GM23248 (cell line): ENCODE results near the gene QSOX2. TPM values are rescaled to one million over a fixed set of nuclear protein-coding genes. Genes with fewer than 3 reads are reported as not detected.

Source experiments
- DNase-seq: peaks from one replicate; pipeline ENCODE4 v3.0.0-alpha.2; 2015
- H2AFZ ChIP-seq: fragments of 200-600 bp; sonication (generic); 2 replicates; pipeline ENCODE4 v1.6.1; 2016; ENCODE audit warnings: antibody characterized with exemption
- H3F3A ChIP-seq: fragments of 200-600 bp; sonication (generic); 2 replicates; pipeline ENCODE4 v1.6.1; 2016; ENCODE audit warnings: mild to moderate bottlenecking, antibody characterized with exemption, mixed run types; ENCODE audit not compliant: insufficient read depth
- H3K27ac ChIP-seq: fragments of 200-600 bp; sonication (generic); 2 replicates; pipeline ENCODE4 v1.5.1; 2016; ENCODE audit warnings: mild to moderate bottlenecking
- H3K27me3 ChIP-seq: fragments of 200-600 bp; sonication (generic); replicated peaks from 2 replicates; pipeline ENCODE4 v1.6.1; 2016; ENCODE audit warnings: mild to moderate bottlenecking; ENCODE audit not compliant: insufficient read depth
- H3K36me3 ChIP-seq: fragments of 200-600 bp; sonication (generic); 2 replicates; pipeline ENCODE4 v1.6.1; 2016; ENCODE audit warnings: low read depth, mild to moderate bottlenecking
- H3K4me1 ChIP-seq: fragments of 200-600 bp; sonication (generic); 2 replicates; pipeline ENCODE4 v1.6.1; 2016; ENCODE audit warnings: mild to moderate bottlenecking; ENCODE audit not compliant: insufficient read depth
- H3K4me2 ChIP-seq: fragments of 200-600 bp; sonication (generic); one replicate; pipeline ENCODE4 v1.6.1; 2016; ENCODE audit warnings: mild to moderate bottlenecking; ENCODE audit not compliant: unreplicated experiment
- H3K4me3 ChIP-seq: fragments of 200-600 bp; sonication (generic); 2 replicates; pipeline ENCODE4 v1.5.1; 2016; ENCODE audit warnings: mild to moderate bottlenecking
- H3K79me2 ChIP-seq: fragments of 200-600 bp; sonication (generic); 2 replicates; pipeline ENCODE4 v1.6.1; 2016; ENCODE audit warnings: mild to moderate bottlenecking; ENCODE audit not compliant: insufficient read depth
- H3K9ac ChIP-seq: fragments of 200-600 bp; sonication (generic); 2 replicates; pipeline ENCODE4 v1.6.1; 2016; ENCODE audit warnings: mild to moderate bottlenecking
- H3K9me2 ChIP-seq: fragments of 200-600 bp; sonication (generic); 2 replicates; pipeline ENCODE4 v1.6.1; 2016; ENCODE audit warnings: mixed run types, mild to moderate bottlenecking, moderate library complexity; ENCODE audit not compliant: insufficient read depth
- H3K9me3 ChIP-seq: fragments of 200-600 bp; sonication (generic); one replicate; pipeline ENCODE4 v1.6.1; 2017; ENCODE audit warnings: low read depth
- H4K20me1 ChIP-seq: fragments of 200-600 bp; sonication (generic); 2 replicates; pipeline ENCODE4 v1.6.0; 2016; ENCODE audit not compliant: insufficient read depth
- EZH2 ChIP-seq: fragments of 200-600 bp; sonication (generic); IDR thresholded peaks from 2 replicates; pipeline ENCODE4 v1.6.1; 2018; ENCODE audit warnings: antibody characterized with exemption, mild to moderate bottlenecking; ENCODE audit not compliant: insufficient read depth, poor library complexity, severe bottlenecking
- EZH2phosphoT487 ChIP-seq: fragments of 200-600 bp; sonication (generic); IDR thresholded peaks from 2 replicates; pipeline ENCODE4 v1.6.1; 2018; ENCODE audit warnings: antibody characterized with exemption, moderate library complexity, mild to moderate bottlenecking, low read depth; ENCODE audit not compliant: insufficient read depth
- WGBS, 2 experiments: methylation state at CpG; one replicate each; pipeline ENCODE4 v1.1.6; 2015 to 2017; ENCODE audit warnings: low lambda C conversion rate in 2 of 2, low coverage in 1 of 2; ENCODE audit errors: missing lambda C conversion rate in 2 of 2; 5-methylcytosine and 5-hydroxymethylcytosine counted together
- in situ Hi-C: fragments of 300-500 bp; cut with MboI; formaldehyde crosslinking; loops from 2 replicates; pipeline ENCODE4 v1.15.0; 2020
- polyA plus RNA-seq: library from polyadenylated mRNA; unstranded; fragments of >200 nt; fragmentation: Nextera tagmentation; extraction: Ambion mirVana; gene quantifications from 2 replicates; pipeline ENCODE4 v1.2.1, GENCODE V29; 2016
- total RNA-seq: library from RNA; depleted of rRNA; stranded (reverse); fragments of >200 nt; shearing (Covaris generic); gene quantifications from 2 replicates; pipeline ENCODE4 v1.2.3, GENCODE V29; 2014

Gene QSOX2
- total and polyA plus RNA-seq, 2 experiments from 2014 or later = 1.9 to 11.7 TPM

DNA sequence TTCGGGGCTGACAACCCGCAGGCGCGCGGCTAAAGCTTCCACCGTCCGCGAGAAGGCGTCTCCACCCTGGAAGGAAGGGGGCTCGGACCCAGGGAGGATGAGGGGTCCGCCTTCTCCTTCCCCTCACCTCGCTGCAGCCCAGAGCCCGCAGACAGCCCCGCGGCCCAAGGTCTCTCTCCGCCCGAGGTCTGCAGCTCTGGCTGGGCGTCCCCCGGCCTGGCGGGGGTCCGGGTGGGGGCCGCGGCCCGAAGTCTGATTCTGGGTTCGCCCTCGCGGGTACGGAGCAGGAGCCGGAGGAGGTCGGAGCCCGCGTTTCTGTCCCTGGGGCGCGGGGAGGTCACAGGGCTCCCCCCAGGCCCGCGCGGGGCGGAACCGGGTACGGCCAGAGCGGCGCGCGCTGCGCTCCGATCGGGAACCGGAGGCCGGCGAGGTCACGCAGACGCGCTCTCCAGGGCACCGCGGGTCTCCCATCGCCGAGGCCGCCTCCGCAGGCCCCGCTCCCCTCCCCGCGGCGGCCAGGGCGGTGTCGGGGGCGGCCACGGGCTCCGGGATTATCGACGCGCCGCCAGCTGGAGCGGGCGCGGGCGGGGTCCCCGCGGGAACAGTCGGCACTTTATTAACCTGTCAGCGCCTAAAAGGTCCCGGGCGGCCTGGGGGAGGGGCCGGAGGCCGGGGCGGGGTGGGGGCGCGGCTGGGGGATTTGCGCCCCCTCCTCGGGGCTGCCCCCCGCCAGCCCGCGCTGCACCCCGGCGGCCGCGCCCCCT, 52.3 kb downstream of the QSOX2 start:
- H3K36me3 ChIP-seq = no peaks in the 10 kb centered on the region
- H3K9ac ChIP-seq = no peak overlapping the region
- H2AFZ ChIP-seq = no peak overlapping the region
- no peaks in the 10 kb centered on the region for H3F3A ChIP-seq
- H3K4me1 ChIP-seq = no peaks in the 10 kb centered on the region
- WGBS, 2 experiments = 1 to 5% methylated on average over 42 to 55 of the region's 96 CpGs
- no peaks in the 10 kb centered on the region for H3K9me3 ChIP-seq
- in situ Hi-C loops = no loop called here
- H3K79me2 ChIP-seq = no peaks in the 10 kb centered on the region
- no peak for TF ChIP-seq EZH2
- no peak for TF ChIP-seq EZH2phosphoT487
- H3K9me2 ChIP-seq = no peaks in the 10 kb centered on the region
- no peaks in the 10 kb centered on the region for H4K20me1 ChIP-seq
- DNase-seq = no peak
- no peak overlapping the region for H3K4me2 ChIP-seq
- H3K4me3 ChIP-seq = no peak overlapping the region
- H3K27ac ChIP-seq = no peak overlapping the region
- H3K27me3 ChIP-seq = peaks cover 76% of the 10 kb centered on the region

DNA sequence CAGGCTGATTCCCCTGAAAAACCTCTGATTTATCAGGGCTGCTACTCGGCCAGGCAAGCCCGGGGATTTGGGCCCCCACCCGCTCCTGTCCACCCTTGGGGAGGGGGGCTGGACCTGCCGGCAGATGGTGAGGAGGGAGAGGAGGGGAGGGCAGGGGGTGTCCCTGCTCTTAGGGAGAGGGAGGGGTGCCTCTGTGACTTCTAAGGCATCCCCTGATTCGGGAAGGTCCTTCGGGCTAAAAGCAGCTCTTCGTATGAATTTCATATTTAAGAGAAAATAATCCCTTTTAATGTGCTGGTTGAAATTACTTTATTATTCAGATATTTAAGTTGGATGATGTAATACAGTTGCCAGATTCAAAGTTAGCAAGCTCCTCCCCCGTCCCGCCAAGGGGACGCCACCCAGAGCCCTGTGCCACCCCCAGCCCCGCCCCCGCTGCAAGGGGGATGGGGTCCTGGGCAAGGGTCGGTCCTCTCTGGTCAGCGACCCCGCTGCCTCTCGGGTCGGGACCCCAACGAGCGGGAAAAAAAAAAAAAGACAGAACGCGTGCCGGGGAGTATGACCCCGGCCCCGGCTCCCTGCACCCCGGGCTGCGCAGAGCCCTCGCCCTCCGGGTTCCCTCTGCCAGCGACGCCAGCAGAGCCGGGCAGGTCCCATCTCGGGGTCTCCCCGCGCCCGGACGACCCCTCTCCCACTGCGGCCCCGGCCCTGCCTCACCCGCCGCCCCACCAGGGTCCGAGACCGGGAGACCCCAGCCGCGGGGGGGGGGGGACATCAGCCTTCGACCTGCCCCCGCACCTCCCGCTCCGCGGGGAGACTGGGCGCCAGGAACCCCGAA, 53.1 kb downstream of the QSOX2 start:
- peak overlapping the region; percentile 15 for H3K4me2 ChIP-seq
- 1 to 3% methylated on average over 19 to 40 of the region's 51 CpGs for WGBS, 2 experiments
- TF ChIP-seq EZH2phosphoT487 (0 out of 2 replicates have a peak, but pooled peaks have one; percentile 71), EZH2 (peak; percentile 88)
- no peak overlapping the region for H3K4me3 ChIP-seq
- H3K79me2 ChIP-seq = no peaks in the 10 kb centered on the region
- no peaks in the 10 kb centered on the region for H3K9me2 ChIP-seq
- H3K4me1 ChIP-seq = no peaks in the 10 kb centered on the region
- H3K9me3 ChIP-seq = no peaks in the 10 kb centered on the region
- peak; percentile 32 for DNase-seq
- H3F3A ChIP-seq = no peaks in the 10 kb centered on the region
- H3K27me3 ChIP-seq = peaks cover 68% of the 10 kb centered on the region
- no peak overlapping the region for H2AFZ ChIP-seq
- no peaks in the 10 kb centered on the region for H4K20me1 ChIP-seq
- no peak overlapping the region for H3K9ac ChIP-seq
- in situ Hi-C loops = no loop called here
- H3K27ac ChIP-seq = no peak overlapping the region
- no peaks in the 10 kb centered on the region for H3K36me3 ChIP-seq

DNA sequence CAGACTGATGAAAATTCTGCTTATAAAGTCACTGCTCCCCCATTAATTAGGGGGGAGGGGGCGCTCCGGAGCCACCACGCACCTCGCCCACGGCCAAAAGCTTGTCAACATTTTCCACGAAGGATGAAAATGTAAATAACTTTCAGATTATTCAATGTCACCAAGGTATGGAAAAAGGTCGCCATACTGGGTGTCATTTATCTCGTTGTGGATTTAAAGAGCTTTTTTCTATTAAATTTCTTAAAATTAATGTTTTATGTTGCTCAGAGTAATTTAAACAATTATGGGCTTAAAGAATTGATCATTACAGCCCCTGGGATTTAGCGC, 53.7 kb downstream of the QSOX2 start:
- in situ Hi-C loops = no loop called here
- WGBS, 2 experiments = 9 to 11% methylated on average over 9 of the region's 9 CpGs
- H4K20me1 ChIP-seq = no peaks in the 10 kb centered on the region
- H3K27me3 ChIP-seq = peaks cover 68% of the 10 kb centered on the region
- H3K4me1 ChIP-seq = no peaks in the 10 kb centered on the region
- H3K27ac ChIP-seq = no peak overlapping the region
- no peaks in the 10 kb centered on the region for H3K79me2 ChIP-seq
- H3K9me2 ChIP-seq = no peaks in the 10 kb centered on the region
- H3K4me3 ChIP-seq = no peak overlapping the region
- no peaks in the 10 kb centered on the region for H3K9me3 ChIP-seq
- DNase-seq = no peak
- H3F3A ChIP-seq = no peaks in the 10 kb centered on the region
- H3K36me3 ChIP-seq = no peaks in the 10 kb centered on the region
- no peak overlapping the region for H3K9ac ChIP-seq
- TF ChIP-seq EZH2 (no peak), EZH2phosphoT487 (no peak)
- H3K4me2 ChIP-seq = peak overlapping the region; percentile 15
- no peak overlapping the region for H2AFZ ChIP-seq

GRCh38 chr9:136191099-136191959, 54.3 kb downstream of the QSOX2 start:
- H3K9me2 ChIP-seq = no peaks in the 10 kb centered on the region
- no peaks in the 10 kb centered on the region for H4K20me1 ChIP-seq
- no peaks in the 10 kb centered on the region for H3K9me3 ChIP-seq
- peaks cover 68% of the 10 kb centered on the region for H3K27me3 ChIP-seq
- DNase-seq = no peak
- no peaks in the 10 kb centered on the region for H3K79me2 ChIP-seq
- no peak overlapping the region for H3K4me3 ChIP-seq
- no peaks in the 10 kb centered on the region for H3K4me1 ChIP-seq
- H3K9ac ChIP-seq = no peak overlapping the region
- H3F3A ChIP-seq = no peaks in the 10 kb centered on the region
- 23 to 27% methylated on average over 27 to 30 of the region's 30 CpGs for WGBS, 2 experiments
- no peak overlapping the region for H2AFZ ChIP-seq
- H3K36me3 ChIP-seq = no peaks in the 10 kb centered on the region
- H3K4me2 ChIP-seq = no peak overlapping the region
- in situ Hi-C loops = no loop called here
- no peak overlapping the region for H3K27ac ChIP-seq
- TF ChIP-seq EZH2phosphoT487 = no peak
- TF ChIP-seq EZH2 = no peak
